HG03095 (cell line): ENCODE measurements around the gene PTPRT.

Experiments
- ATAC-seq: cut with Tn5 transposase; IDR thresholded peaks from one replicate; pipeline ENCODE4 v1.9.1; 2021; ENCODE audit warnings: moderate library complexity; ENCODE audit not compliant: unreplicated experiment

PTPRT gene

DNA sequence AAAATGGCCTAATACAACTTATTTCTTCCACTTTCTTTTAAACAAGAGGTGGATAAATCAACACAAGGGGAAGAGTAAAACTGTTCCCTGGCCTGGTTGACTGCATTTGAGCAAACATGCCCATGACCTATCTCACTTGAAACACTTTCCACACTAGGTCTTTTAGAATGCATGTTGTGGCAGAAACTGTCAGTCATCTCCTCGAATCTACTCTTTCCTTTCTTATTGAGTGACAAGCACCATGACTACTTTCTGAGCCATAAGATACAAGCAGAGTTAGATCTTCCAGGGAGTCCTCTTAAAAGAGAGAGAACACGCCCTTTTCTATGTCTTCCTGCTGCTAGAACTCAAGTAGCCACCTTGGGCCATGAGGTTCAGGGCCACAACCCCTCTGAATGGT, 66.5 kb downstream of the PTPRT start:
- ATAC-seq: no peak

DNA sequence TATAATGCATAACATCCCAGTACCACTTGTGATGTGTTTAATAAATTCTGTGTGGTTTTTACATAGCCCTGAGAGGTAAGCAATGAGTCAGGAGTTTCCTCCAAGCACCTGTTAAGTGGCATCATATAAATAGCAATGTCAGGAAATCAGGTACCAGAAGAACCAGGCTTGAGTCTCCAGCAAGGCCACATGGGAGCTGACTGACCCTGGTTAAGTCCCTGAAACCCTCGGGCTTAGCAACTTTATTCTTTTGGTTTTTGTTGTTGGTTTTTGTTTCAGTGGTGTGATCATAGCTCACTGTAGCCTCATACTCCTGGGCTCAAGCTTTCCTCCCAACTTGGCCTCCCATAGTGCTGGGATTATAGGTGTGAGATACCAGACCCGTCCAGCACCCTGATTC, 70.0 kb downstream of the PTPRT start:
- ATAC-seq: no peak

- ATAC-seq: no peak
Observed at GRCh38 chr20:43102394-43102793, 87.3 kb downstream of the PTPRT start.

- no peak for ATAC-seq
Observed at GRCh38 chr20:43096931-43097260, 92.8 kb downstream of the PTPRT start.

DNA sequence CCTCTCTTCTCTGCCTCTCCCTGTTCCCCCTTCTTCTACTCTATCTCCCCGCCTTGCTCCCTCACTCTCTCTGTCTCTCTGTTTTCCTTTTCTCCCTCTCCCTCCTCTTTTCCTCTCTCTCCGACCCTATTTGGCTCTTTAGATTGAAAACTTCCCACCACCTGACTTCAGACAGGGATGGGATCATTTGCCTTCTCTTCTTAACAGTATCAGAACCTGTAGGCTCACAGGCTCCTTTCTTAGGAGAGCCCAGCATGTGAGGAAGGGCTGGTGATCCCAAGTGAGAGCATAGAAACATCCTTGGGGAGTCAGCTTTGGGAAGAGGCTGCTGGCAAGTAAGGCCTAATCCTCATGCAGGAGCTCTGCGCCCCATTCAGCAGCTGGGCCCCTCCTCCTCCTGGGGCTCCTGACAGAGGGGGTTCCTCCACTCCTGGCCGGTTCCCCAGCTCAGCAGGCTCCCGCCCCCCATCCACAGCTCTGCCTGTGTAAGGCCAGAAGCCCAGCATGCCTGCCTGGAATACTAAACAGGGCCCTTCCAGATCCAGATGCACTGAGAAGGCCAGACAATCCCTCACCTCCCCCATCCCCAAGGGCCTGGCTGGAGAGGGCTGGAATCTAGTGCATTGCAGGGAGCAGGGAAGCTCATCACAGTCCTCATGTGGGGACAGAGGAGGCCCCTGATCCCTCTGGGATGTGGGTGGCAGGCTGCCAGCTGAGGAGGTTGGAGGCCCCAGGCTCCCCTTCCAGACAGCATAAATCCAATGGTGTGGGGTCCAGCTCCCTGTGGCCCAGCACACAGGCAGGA, 93.4 kb downstream of the PTPRT start:
- ATAC-seq: no peak

GRCh38 chr20:43095034-43095433, 94.7 kb downstream of the PTPRT start:
- ATAC-seq: no peak

GRCh38 chr20:43092386-43093088, 97.2 kb downstream of the PTPRT start:
- no peak for ATAC-seq

DNA sequence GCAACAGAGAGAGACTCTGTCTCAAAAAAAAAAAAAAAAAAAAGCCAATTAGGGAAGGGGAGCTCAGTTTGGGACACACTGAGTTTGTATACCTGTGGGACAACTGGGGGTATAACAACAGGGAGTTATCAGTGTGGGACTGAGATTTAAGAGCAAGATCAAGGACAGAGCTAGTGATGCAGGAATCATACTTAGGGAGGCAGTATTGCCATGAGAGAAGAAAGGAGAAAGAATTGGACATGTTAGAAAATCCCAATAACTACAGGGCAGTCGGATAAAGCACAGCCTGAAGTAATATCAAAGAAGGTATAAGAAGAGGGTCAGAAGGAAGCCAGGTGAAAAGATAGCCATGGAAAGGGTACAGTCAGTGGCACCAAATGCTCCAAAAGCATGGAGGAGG, 121.2 kb downstream of the PTPRT start:
- ATAC-seq: no peak

DNA sequence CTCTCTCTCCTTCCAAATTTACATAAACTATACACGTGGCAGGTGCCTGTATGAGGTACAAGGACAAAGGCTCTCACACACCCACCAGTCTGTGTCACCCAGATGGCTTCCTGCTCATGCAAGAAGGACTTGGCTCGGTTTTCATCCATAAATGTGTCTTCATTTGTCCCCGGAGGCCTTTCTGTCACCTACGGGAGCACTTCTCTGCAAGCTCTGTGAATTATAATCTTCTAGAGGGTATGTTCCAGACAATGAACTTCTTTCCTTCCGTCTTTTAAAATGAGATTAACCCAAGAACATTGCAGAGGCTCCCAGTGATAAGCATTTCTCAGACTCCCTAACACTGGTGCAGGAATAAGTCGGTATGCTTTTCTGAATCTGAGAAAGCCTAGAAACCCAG, 123.6 kb downstream of the PTPRT start:
- ATAC-seq: no peak

GRCh38 chr20:43065299-43065698, 124.4 kb downstream of the PTPRT start:
- ATAC-seq: no peak

- ATAC-seq: no peak
Observed at GRCh38 chr20:43058077-43058476, 131.6 kb downstream of the PTPRT start.

- ATAC-seq: no peak
Observed at GRCh38 chr20:43057317-43057716, 132.4 kb downstream of the PTPRT start.

GRCh38 chr20:43055181-43055884, 134.4 kb downstream of the PTPRT start:
- ATAC-seq: no peak

GRCh38 chr20:43052532-43052931, 137.2 kb downstream of the PTPRT start:
- no peak for ATAC-seq

DNA sequence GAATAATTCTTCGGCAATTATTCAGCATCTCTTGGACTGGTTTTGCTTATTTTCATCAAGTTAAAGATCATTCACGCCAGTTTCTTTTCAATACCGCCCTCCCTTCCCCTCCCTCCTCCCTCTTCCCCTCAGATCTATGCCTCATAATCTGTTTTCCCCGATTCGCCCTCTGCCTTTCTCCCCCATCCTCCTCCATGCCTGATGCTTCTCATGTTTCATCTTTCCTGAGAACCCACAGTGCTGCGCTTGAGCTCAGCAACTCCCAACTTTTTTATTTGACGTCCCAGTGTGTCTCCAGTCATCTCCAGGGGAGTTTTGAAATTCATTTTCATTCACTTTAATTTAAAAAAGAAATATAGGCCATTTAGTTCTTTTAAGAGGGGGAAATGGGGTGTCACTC, 142.7 kb downstream of the PTPRT start:
- no peak for ATAC-seq

DNA sequence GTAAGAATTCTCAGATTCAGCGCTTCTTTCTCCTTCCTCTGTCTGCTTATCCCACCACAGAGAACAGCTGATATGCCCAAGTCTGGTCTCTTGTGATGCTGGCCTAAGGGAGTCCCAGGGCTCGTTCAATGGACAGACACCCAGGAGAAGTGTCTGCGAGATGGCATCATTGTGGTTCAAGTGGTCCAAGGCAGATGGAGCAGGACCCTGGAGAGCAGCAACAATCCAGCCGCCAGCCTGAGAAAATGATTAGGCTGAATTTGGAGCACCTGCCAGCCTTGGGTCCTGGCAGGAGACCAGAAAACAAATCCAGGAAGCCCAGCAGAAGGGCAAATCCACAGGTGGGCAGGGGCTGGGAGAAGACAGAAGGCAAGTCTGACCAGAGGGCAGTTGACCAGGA, 145.8 kb downstream of the PTPRT start:
- ATAC-seq: no peak

- ATAC-seq: no peak
Observed at GRCh38 chr20:43040427-43040826, 149.3 kb downstream of the PTPRT start.

- ATAC-seq: no peak
Observed at GRCh38 chr20:43037605-43038309, 151.9 kb downstream of the PTPRT start.

- ATAC-seq: no peak
Observed at GRCh38 chr20:43034981-43035724, 154.6 kb downstream of the PTPRT start.

GRCh38 chr20:43032459-43032858, 157.2 kb downstream of the PTPRT start:
- no peak for ATAC-seq

- ATAC-seq: no peak
Observed at GRCh38 chr20:43029176-43029575, 160.5 kb downstream of the PTPRT start.
